ENCODE data around the gene QDPR.

- TF ChIP-seq EZH2 (IDR thresholded peaks at IDR 0.05; ENCODE audit: borderline replicate concordance, low read length) (no peak), CTCF (IDR thresholded peaks at IDR 0.05; ENCODE audit: low read length) (no peak)
Measured at GRCh38 chr4:17469931-17470674, 41.8 kb downstream of the QDPR start.

Data from OCI-LY1 (cell line).